Sigmoid colon (tissue), 4 donors: ENCODE data around the gene SMKR1.

Experiments used
- CTCF ChIP-seq, 4 experiments: fragments of 450-650 bp in 3 of 4; fragments of 200-600 bp in 1 of 4; IDR thresholded peaks; one replicate each; pipeline ENCODE4 v1.5.1; 2016 to 2019; ENCODE audit warnings: antibody characterized with exemption in 4 of 4, mild to moderate bottlenecking in 3 of 4, moderate library complexity in 2 of 4
- POLR2AphosphoS5 ChIP-seq, 4 donors: sonication (generic); formaldehyde crosslinking; IDR thresholded peaks; one replicate each; pipeline ENCODE4 v1.6.1; 2017; ENCODE audit warnings: antibody characterized with exemption in 4 of 4

DNA sequence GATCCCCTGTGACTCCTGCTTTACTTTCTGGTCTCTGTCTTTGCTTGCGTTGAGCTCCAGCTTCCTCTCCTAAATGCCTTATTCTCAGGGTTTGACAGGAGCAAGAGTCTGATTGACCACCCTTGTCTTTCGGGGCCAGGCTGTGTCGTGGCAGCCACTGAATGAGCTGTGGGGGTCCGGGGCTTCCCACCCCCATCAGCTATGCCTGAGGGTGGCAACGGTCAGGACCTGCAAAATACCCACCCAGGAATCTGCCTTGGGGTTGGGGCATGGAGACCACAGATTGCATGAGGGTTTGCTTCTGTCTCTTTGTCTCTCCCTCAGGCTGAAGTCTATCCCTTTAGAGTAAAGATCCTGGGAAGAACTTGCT, 20.6 kb downstream of the SMKR1 start:
- TF ChIP-seq CTCF (IDR thresholded peaks at IDR 0.05), result no peak
- no peak for TF ChIP-seq POLR2AphosphoS5 (IDR thresholded peaks at IDR 0.05)
